Activated CD8-positive, alpha-beta memory T cell treated with anti-CD3 and anti-CD28 coated beads for 36 hours (primary cell): ENCODE measurements around the gene RNF138. TPM values are rescaled to one million over a fixed set of nuclear protein-coding genes. Genes with fewer than 3 reads are reported as not detected.

Source experiments
- CTCF ChIA-PET: fragments of 350-600 bp; sonication (Branson Sonifier 250); formaldehyde crosslinking; loops from one replicate; lab custom pipeline; 2021; ENCODE audit warnings: antibody characterized with exemption; lab: Charles Lee
- POLR2A ChIA-PET: fragments of 350-600 bp; sonication (Branson Sonifier 250); formaldehyde crosslinking; loops from one replicate; lab custom pipeline; 2021; ENCODE audit warnings: antibody characterized with exemption; lab: Charles Lee
- total RNA-seq, 2 experiments: library from RNA; stranded (reverse); gene quantifications; one replicate each; pipeline ENCODE4 v1.2.3, GENCODE V29; 2021

Gene RNF138
- total RNA-seq, 2 experiments from 2014 or later, result 81.0 to 84.7 TPM

DNA sequence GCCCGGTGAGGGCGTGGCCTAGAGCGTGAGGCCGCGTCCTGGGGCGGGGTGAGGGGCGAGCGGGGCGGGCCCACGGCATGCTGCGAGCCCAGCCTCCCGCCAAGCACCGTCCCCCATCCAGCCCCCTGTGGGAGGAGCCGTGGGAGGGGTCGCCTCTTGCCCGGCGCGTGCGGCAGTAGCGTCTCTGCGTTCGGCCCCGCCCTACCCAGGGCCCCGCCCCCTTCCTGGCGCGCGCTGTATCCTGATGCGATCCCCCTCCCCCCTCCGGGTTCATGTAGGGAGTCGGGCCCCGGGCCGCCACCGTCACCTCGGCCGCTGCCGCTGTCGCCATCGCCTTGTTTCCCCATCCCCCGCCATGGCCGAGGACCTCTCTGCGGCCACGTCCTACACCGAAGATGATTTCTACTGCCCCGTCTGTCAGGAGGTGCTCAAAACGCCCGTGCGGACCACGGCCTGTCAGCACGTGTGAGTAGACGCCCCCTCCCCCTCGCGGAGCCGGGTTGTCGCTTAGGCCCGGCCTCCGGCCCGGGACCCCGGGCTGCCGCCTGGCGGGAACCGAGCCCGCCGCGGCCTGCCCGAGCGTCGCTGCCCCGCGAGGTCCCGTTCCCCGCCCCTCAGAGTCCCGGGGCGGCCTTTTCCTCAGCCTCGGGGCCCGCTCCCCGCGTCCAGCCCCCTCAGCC is 888 bp downstream of the RNF138 start:
- ChIA-PET CTCF (interaction anchor here (0.7 to 1.4 kb wide), 4 partner anchors 20 to 151 kb away, joined by 3 to 9 read pairs (median 4); no protein-coding TSS in a partner anchor), POLR2A (interaction anchor here (0.5 to 2.5 kb wide), 5 partner anchors 52 to 150 kb away, joined by 3 to 43 read pairs (median 9); partner anchors contain the start of genes RNF125 and TRAPPC8)

- ChIA-PET CTCF (no interaction called here), POLR2A (interaction anchor here (0.5 to 2.5 kb wide), 4 partner anchors 56 to 150 kb away, joined by 3 to 14 read pairs (median 6); partner anchors contain the start of genes RNF125 and TRAPPC8)
These were observed 1.4 kb downstream of the RNF138 start for GRCh38 chr18:32093102-32093511.

DNA sequence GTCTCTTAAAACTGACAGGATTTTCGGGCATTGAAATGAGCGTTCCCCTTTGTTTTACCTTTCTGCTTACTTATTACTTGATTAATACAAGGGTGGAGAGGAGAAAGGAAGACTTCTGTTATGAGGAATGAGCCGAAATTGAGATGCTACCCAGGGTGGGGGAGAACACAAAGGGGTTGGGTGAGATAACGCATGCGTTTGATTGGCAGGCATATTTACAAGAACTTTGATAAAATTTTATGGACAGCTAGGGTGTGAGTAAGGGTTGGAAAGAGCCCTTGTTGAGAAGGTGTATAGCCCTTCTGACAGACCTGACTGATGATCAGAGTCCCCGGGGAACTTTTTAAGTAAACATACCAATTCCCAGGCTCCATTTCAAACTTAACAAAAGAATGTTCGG is 1.8 kb downstream of the RNF138 start:
- CTCF ChIA-PET, result no interaction called here
- POLR2A ChIA-PET, result interaction anchor here (0.7 to 2.5 kb wide), 3 partner anchors 56 to 151 kb away, joined by 3 to 14 read pairs (median 9); partner anchors contain the start of genes RNF125 and TRAPPC8

DNA sequence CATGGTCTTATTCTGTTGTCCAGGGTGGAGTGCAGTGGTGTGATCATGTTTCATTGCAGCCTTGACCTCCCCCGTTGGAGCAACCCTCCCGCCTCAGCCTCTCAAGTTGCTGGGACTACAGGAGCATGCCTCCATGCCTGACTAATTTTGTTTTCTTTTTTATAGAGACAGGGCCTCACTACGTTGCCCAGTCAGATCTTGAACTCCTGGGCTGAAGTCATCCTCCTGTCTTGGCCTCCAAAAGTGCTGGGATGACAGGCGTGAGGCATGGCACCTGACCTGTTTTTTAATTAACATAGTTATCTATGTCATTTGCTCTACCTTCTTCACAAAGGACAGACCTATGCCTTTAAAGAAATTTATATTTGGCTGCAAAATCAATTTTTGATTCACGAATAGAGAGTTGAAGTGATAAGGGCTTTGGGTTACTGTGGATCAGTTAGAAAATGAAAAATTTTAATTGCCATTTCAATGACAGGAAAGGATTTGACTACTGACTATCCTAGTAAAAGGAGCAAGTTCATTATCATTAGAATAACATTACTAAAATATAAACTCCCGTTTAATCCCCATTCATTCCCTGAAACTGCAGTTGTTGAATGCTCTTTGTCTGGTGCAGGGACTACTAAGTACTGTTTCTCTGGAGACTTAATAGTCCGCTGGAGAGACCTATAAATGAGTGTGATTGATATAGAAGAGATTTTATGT is 3.7 kb downstream of the RNF138 start:
- CTCF ChIA-PET, result interaction anchor here (1.3 kb wide), 1 partner anchor 152 kb away, joined by 4 read pairs; the partner anchor contains the start of gene TRAPPC8
- POLR2A ChIA-PET, result no interaction called here

- ChIA-PET POLR2A (interaction anchor here (0.5 kb wide), 1 partner anchor 76 kb away, joined by 3 read pairs; no protein-coding TSS in a partner anchor), CTCF (interaction anchor here (1.3 kb wide), 1 partner anchor 153 kb away, joined by 4 read pairs; the partner anchor contains the start of gene TRAPPC8)
These were observed 4.2 kb downstream of the RNF138 start for GRCh38 chr18:32095900-32096229.

- POLR2A ChIA-PET, result interaction anchor here (0.6 to 1.0 kb wide), 2 partner anchors 47 to 77 kb away, joined by 3 to 5 read pairs; no protein-coding TSS in a partner anchor
- CTCF ChIA-PET, result interaction anchor here (1.3 kb wide), 1 partner anchor 154 kb away, joined by 4 read pairs; the partner anchor contains the start of gene TRAPPC8
These were observed 5.3 kb downstream of the RNF138 start for GRCh38 chr18:32096946-32097345.

GRCh38 chr18:32104516-32104915 is 12.8 kb downstream of the RNF138 start:
- CTCF ChIA-PET, result no interaction called here
- POLR2A ChIA-PET, result no interaction called here

DNA sequence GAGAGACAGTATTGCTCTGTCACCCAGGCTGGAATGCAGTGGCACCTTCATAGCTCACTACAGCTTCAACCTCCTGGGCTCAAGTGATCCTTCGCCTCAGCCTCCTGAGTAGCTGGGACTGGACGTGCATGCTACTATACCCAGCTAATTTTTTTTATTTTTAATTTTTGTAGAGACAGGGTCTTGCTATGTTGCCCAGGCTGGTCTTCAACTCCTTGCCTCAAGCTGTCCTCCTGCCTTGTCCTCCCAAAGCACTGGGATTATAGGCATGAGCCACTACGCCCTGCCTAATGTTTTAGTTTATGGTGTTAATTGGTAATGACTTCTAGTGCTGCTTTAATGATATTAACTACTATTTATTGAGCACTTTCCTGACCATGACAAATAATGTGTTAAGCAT is 18.3 kb downstream of the RNF138 start:
- CTCF ChIA-PET, result no interaction called here

DNA sequence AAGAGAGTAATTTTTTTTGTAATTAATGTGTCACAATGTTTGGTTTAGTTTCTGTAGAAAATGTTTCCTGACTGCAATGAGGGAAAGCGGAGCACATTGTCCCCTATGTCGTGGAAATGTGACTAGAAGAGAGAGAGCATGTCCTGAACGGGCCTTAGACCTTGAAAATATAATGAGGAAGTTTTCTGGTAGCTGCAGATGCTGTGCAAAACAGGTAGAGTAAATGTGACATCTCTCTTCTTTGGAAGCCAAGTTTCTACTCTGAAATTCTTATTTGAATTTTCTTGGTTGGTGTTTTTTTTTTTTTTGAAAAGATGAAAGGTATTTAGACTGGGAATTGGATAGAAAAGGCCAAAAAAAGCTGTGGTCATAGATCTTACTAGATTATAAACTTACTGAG is 20.0 kb downstream of the RNF138 start:
- POLR2A ChIA-PET, result no interaction called here
- CTCF ChIA-PET, result no interaction called here

More for the DNA sequence above, 18.3 kb downstream of the RNF138 start:
- POLR2A ChIA-PET, result no interaction called here

DNA sequence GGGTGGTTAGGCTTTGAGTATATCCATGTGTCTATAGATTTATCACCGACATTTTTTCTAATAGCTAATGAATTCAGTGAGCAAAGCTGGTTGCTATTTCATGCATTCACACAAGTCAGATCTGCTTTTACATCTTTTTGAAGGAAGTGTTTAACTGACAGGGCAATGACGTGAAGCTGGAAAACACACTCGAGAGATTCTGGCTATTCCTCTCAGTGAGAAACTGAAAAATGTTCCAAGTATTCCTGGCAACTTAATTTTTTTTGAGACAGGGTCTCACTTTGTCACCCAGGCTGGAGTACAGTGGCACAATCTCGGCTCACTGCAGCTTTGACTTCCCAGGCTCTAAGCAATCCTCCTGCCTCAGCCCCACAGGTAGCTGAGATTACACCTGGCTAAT is 21.2 kb downstream of the RNF138 start:
- ChIA-PET POLR2A (no interaction called here), CTCF (no interaction called here)

DNA sequence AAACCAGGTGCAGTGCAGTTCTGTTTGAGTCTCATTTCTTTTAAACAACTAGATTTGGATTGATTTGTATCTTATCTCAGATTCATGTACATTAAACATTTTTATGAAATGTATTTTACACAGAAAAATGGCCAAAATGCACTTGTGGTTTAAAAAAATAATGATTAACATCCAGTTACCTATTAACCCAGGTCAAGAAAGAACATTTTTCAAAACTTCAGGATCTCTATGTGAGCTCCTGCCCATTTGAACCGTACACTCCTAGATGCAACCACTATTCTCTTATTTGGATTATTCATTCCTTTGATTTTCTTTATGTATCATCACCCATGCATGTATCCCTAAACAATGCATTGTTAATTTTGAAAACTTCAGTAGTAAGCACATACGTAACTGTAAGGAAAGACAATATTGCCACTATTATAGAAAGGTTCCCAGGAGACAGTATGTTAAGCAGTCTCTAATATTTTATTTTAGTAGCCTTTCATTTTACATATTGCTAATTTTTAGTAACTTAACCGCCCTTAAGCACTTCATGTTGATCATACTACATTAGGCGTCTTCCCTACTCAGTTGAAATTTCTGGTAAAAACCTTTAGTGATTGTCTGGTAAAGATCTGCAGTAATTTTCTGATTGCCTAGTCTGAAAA is 22.7 kb downstream of the RNF138 start:
- POLR2A ChIA-PET, result no interaction called here

GRCh38 chr18:32122039-32122438 is 30.4 kb downstream of the RNF138 start:
- POLR2A ChIA-PET, result no interaction called here

More for the DNA sequence above, 22.7 kb downstream of the RNF138 start:
- CTCF ChIA-PET, result no interaction called here

DNA sequence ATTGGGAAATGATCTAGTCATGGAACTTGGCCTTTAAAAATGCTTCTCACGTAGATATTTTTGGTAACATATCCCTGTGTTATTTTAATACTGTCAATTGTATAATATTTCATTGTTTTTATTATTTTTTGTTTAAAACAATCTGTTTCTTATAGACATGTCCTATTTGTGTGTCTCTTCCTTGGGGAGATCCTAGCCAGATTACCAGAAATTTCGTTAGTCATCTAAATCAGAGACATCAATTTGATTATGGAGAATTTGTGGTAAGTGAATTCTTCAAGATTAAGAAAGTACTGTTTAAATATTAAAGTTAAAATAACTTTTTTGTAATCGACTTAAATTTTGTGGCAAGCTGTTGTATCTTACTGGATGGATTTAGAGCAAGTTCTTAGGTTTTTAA is 34.9 kb downstream of the RNF138 start:
- CTCF ChIA-PET, result no interaction called here
- POLR2A ChIA-PET, result no interaction called here

More at GRCh38 chr18:32122039-32122438, 30.4 kb downstream of the RNF138 start:
- CTCF ChIA-PET, result no interaction called here

GRCh38 chr18:32135625-32136024 is 44.0 kb downstream of the RNF138 start:
- ChIA-PET CTCF (no interaction called here), POLR2A (no interaction called here)

GRCh38 chr18:32138332-32138982 is 46.8 kb downstream of the RNF138 start:
- POLR2A ChIA-PET, result no interaction called here
- CTCF ChIA-PET, result interaction anchor here (0.7 kb wide), 1 partner anchor 114 kb away, joined by 3 read pairs; no protein-coding TSS in a partner anchor

DNA sequence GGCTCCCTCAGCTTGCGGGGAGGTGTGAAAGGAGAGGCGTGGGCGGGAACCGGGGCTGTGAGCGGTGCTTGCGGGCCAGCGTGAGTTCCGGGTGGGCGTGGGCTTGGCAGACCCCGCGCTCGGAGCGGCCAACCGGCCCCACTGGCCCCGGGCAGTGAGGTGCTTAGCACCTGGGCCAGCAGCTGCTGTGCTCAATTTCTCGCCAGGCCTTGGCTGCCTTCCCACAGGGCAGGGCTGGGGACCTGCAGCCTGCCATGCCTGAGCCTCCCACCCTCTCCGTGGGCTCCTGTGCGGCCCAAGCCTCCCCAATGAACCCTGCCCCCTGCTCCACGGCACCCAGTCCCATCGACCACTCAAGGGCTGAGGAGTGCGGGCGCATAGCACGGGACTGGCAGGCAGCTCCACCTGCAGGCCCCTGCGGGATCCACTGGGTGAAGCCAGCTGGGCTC is 48.2 kb downstream of the RNF138 start:
- ChIA-PET CTCF (no interaction called here), POLR2A (interaction anchor here (0.6 kb wide), 1 partner anchor 410 kb away, joined by 3 read pairs; no protein-coding TSS in a partner anchor)

- POLR2A ChIA-PET, result no interaction called here
These were observed 56.7 kb downstream of the RNF138 start for GRCh38 chr18:32148185-32148870.

DNA sequence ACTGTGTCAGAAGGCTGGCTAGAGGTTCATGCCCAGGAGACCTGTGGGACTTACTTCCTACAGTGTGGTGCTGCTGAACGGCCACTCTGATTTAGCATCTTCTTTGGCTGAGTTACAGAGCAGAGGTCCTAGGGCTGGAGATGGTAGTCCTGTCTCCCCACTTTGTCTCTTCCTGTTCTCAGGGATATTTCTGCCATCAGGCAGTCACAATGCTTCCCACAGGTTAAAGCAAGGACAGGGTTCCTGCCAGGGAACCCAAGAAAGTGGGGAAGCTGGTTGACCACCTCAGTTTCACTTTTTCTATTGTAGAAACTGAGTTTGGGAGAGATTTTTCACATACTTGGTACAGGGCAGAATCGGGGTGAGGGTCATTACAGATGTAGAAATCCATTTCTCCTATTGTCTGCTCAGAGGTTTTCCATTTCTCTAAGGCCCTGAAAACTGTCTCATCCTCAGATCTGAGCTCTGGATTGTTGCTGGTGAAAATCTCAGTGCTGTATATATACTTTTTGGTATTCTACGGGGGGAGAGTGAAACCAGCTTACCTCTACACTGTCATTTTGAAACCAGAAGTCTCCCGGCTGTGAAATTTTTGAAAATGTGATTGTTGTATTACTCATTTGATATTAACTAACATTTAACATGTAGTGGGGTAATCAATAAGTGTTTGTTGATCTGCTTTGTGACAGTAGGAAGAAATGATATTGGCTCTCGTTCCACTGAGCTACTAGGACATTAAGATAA is 61.2 kb downstream of the RNF138 start:
- ChIA-PET CTCF (no interaction called here), POLR2A (no interaction called here)

More at GRCh38 chr18:32148185-32148870, 56.7 kb downstream of the RNF138 start:
- CTCF ChIA-PET, result no interaction called here
